Fibroblast of lung (primary cell): ENCODE data around the gene LMNTD2.

Experiments
- CTCF ChIP-seq, 2 donors: IDR thresholded peaks in 1 of 2; conservative IDR thresholded peaks in 1 of 2; 1 replicate in 1 of 2; 2 replicates in 1 of 2; pipeline ENCODE4 v1.5.1; 2011 to 2012; ENCODE audit warnings: low read length in 2 of 2, control low read depth in 1 of 2, inconsistent platforms in 1 of 2, low read depth in 1 of 2, mild to moderate bottlenecking in 1 of 2
- EZH2 ChIP-seq: IDR thresholded peaks from 2 replicates; pipeline ENCODE4 v1.5.1; 2012; ENCODE audit warnings: low read length, control low read depth, mild to moderate bottlenecking; ENCODE audit errors: missing control alignments

GRCh38 chr11:514606-515005 lies 45.9 kb downstream of the LMNTD2 start:
- TF ChIP-seq EZH2 (no peak), CTCF (conservative IDR thresholded peaks at IDR 0.05 in 1 of 2, IDR thresholded peaks at IDR 0.05 in 1 of 2; ENCODE audit: low read depth in 1 of 2, low read length in 2 of 2) (no peak)
